Upper lobe of left lung (tissue), 4 donors: ENCODE measurements around the gene PCBP3.

Source experiments
- EP300 ChIP-seq, 4 donors: sonication (generic); formaldehyde crosslinking; IDR thresholded peaks; one replicate each; pipeline ENCODE4 v1.5.1; 2017; ENCODE audit warnings: antibody characterized with exemption in 4 of 4, control low read depth in 2 of 4
- POLR2A ChIP-seq, 4 donors: fragments of 450-650 bp; IDR thresholded peaks; one replicate each; pipeline ENCODE4 v1.5.1; 2016 to 2017; ENCODE audit warnings: antibody characterized with exemption in 4 of 4, mild to moderate bottlenecking in 2 of 4
- POLR2AphosphoS5 ChIP-seq, 2 donors: sonication (generic); formaldehyde crosslinking; IDR thresholded peaks; one replicate each; pipeline ENCODE4 v1.5.1; 2017; ENCODE audit warnings: antibody characterized with exemption in 2 of 2
- TF ChIP-seq, protein P1 (sequence below), 6 experiments: fragments of 450-650 bp in 4 of 6; fragments of 200-600 bp in 2 of 6; sonication (generic) in 2 of 6; IDR thresholded peaks; one replicate each; pipeline ENCODE4 v1.5.1; 2016 to 2019; ENCODE audit warnings: antibody characterized with exemption in 6 of 6

DNA sequence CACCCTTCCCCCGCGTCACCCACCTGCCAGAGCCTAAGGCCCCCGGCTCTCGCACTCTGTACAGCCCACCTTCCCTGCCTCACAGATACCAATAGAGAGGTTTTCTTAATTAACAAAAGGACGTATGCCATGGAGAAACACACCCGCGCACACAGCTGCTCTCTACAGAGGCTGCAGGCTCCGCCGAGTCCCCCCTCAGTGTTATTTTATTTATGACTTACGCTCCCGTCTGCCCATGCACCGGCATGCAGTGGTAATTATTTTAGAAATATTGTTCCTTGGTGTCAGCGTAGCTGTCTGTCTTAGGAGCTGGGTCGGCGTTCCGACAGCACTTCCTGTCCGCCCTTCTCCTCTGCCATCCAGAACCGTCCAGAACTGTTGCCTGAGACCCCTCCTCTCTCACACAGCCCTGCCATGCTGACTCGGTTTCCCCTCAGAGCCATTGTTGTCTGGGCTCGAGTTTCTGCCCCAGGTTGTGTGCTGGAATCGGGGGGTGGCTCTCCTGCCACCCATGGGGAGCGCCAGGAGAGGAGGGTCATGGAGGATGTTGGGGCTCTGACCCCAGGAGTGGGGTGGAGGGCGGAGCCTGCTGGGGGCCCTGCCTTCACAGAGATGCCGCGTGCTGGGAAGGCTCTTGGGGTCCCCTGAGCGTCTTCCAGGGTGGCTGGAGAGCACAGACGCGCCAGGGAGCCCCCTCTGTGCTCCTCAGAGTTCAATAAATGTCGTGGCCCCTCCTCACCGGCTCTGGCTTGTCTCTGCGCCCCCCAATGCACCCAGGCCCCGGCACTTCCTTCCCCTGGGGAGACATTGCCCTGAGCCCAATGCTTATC lies 298.4 kb downstream of the PCBP3 start:
- TF ChIP-seq POLR2A (IDR thresholded peaks at IDR 0.05) (no peak), POLR2AphosphoS5 (IDR thresholded peaks at IDR 0.05) (no peak), EP300 (IDR thresholded peaks at IDR 0.05) (no peak)
- TF ChIP-seq, protein P1, sequence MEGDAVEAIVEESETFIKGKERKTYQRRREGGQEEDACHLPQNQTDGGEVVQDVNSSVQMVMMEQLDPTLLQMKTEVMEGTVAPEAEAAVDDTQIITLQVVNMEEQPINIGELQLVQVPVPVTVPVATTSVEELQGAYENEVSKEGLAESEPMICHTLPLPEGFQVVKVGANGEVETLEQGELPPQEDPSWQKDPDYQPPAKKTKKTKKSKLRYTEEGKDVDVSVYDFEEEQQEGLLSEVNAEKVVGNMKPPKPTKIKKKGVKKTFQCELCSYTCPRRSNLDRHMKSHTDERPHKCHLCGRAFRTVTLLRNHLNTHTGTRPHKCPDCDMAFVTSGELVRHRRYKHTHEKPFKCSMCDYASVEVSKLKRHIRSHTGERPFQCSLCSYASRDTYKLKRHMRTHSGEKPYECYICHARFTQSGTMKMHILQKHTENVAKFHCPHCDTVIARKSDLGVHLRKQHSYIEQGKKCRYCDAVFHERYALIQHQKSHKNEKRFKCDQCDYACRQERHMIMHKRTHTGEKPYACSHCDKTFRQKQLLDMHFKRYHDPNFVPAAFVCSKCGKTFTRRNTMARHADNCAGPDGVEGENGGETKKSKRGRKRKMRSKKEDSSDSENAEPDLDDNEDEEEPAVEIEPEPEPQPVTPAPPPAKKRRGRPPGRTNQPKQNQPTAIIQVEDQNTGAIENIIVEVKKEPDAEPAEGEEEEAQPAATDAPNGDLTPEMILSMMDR (IDR thresholded peaks at IDR 0.05) = no peak
